ENCODE results near the gene TRIP10.
A peak's percentile ranks its signal among the peaks of the same experiment; 100 is the strongest.

The TRIP10 gene

GRCh38 chr19:6712692-6713670 lies 26.5 kb upstream of the TRIP10 start:
- no peak for DNase-seq

DNA sequence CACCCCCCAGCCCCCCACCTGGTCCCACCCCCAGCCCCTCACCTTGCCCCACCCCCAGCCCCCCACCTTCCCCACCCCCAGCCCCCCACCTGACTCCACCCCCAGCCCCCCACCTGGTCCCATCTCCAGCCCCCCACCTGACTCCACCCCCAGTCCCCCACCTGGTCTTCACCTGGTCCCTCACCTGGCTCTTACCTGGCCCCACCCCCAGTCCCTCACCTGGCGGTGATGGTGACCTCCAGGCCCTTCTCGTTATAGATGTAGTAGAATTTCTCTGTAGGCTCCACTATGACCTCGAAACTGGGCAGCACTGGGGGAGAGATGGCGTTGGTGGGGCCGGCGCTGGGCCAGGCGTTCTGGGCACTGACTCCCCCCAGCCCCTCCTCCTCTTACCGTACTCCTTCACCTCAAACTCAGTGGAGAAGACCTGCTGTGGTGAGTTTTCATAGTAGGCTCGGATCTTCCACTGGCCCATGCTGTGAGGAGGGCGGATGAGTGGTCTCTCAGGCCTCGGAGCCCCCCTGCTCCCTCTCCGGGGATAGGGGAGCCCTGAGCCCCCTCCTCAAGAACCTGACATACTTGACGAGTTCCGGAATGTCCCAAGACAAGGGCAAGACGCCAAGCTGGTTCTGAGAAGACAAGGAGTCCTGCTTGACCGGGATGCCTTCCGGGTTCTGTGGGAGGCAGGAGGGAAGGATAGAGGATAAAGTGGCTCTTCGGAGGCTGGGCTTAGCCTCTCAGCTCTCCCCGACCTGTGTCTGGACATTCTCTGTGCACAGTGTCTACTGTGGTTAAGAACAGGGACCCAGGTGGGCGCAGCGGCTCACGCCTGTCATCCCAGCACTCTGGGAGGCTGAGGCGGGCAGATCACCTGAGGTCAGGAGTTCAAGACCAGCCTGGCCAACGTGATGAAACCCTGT lies 25.4 kb upstream of the TRIP10 start:
- DNase-seq = no peak

- no peak for DNase-seq
Measured at GRCh38 chr19:6714749-6715555, 24.5 kb upstream of the TRIP10 start.

DNA sequence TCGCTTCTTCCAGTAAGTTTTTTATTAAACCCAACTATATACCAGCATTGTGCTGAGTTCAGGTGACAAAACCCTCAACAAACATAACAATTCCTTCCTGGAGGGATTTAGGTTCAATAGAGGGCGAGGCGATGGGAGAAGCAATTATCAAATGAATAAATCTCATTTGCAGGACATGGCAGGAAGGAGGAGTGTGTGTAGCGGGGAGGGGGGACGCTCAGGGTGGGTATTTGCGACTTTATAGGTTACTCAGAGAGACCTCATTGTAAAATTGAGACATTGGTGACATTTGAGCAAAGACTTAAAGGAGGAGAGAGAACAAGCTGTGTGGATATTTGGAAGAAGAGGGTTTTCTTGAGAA lies 22.9 kb upstream of the TRIP10 start:
- no peak for DNase-seq

DNA sequence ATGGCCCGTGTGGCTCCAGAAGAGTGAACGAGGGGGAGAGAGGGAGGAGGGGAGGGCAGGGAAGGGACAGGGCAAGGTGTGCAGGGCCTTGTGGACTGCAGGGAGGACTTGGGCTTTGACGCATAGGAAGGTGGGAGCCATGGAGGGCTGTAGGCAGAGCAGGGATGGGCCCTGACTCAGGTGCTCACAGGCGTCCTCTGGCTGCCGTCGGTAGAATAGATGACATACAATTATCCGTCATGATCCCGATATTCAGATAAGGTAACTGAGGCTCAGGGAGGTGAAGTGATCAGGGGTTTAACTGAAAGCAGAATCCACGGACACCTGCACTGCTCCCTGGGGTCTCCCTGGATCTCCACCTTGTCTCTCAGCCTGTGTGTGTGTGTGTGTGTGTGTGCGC lies 22.4 kb upstream of the TRIP10 start:
- DNase-seq = no peak

GRCh38 chr19:6717441-6717971 lies 22.0 kb upstream of the TRIP10 start:
- DNase-seq = no peak

DNA sequence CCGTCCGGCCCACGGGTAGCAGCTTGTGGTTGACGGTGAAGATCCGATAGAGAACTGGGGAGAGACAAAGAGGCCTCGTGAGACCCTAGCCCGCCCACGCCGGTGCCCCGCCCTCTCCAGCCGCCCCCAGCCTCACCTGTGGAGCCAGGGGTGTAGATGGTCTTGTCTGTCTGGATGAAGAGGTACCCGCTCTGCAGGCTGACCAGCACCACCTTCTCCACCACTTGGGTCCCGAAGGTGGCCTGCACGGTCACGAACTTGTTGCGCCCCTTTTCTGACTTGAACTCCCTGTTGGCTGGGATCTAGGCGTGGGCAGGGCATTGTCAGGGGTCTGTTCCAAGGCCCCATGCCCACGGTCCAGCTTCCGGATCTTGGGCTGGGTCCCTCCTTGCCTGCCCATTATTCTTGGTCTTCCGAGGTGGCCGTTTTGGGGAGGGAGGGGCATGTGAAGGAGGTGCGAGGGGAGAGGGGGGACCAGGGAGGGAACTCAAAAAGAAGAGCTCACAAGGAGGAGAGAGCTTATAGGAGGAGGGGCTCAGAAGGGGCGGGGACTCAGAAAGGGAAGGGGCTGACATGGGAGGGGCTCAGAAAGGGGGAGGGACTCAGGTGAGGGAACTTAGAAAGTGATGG lies 21.3 kb upstream of the TRIP10 start:
- DNase-seq = no peak

GRCh38 chr19:6718741-6719539 lies 20.5 kb upstream of the TRIP10 start:
- DNase-seq = peak; percentile 20

- DNase-seq = no peak
Measured at GRCh38 chr19:6719540-6719861, 20.0 kb upstream of the TRIP10 start.

- no peak for DNase-seq
Measured at GRCh38 chr19:6719992-6720368, 19.5 kb upstream of the TRIP10 start.

DNA sequence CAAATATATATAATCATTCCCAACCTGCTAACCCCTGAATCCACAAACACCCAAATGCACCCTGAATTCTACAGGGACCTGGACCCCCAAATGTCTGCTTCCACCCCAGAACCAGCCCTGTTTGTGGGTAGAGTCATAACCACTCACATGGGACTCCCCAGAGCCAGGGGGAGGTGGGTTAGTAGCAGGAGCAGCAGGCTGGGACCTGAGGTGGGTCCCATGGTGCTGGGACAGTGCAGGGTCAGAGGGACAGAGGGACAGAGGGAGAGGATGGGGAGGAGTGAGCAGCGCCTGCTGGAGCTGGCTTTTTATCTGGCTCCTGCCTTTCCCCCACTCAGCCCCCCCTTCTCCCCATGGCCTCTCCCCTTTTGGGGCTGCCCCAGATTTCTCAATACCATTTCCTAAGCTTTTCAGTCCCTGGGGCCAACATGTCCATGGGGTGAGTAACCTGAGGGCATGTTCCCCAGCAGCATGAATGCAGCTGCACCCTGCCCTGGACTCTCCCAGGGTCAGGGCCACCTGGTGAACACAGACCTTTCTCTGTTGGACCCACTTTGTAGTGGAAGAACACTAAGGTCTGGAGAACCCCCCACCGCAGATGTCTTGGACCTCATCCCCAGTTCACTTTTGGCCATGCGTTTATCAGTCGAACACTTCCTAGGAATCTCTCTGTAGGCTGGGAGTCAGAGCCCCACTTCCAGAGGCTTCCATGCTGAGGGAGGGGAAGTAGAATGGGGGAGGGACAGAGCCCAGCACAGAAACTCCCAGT lies 18.9 kb upstream of the TRIP10 start, which contains the start of gene C3:
Gene C3 (minus strand): TSS at position 282 of the 769 bp plus-strand sequence. CDS start 61 bp downstream, at position 221.
- DNase-seq = no peak

GRCh38 chr19:6721138-6721474 lies 18.4 kb upstream of the TRIP10 start:
- DNase-seq = no peak

DNA sequence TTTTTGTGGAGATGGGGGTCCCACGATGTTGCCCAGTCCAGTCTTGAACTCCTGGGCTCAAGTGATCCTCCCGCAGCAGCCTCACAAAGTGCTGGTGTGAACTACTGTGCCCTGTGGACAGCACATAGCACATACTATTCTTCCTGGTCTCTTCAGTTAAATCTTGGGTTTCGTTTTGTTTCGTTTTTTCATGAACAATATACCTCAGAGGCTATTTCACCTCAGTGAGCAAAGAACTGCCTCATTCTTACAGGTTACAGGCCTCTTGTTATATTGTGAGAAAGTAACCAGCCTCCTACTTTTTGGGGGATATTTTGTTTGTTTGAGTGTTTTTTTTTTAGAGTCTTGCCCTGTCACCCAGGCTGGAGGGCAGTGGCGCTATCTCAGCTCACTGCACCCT lies 17.7 kb upstream of the TRIP10 start:
- DNase-seq = no peak

GRCh38 chr19:6723108-6723618 lies 16.3 kb upstream of the TRIP10 start:
- DNase-seq = no peak

- DNase-seq = no peak
Measured at GRCh38 chr19:6723738-6724137, 15.7 kb upstream of the TRIP10 start.

- DNase-seq = no peak
Measured at GRCh38 chr19:6724631-6725492, 14.6 kb upstream of the TRIP10 start.

- DNase-seq = no peak
Measured at GRCh38 chr19:6725513-6726231, 13.8 kb upstream of the TRIP10 start.

DNA sequence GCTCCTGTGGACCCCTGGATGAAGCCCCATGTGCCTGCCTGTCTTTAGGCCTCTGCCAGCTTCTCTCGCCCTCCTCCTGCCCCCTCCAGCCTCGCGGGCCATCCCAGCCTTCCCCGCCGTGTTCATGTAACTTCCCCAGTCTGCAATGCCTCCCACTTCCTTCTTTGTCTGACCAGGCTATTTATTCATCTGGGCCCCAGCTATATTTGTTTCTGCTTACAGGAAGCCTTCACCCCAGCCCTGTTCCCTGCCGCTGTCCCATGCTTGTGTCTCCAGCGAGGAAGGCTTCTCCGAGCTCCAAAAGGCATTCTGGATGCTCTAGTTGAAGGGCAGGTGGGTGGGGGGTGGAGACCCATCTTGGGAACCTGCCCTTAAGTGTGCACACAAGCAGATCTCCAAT lies 11.1 kb upstream of the TRIP10 start:
- DNase-seq = no peak

Data from stimulated activated CD4-positive, alpha-beta T cell treated with anti-CD3 and anti-CD28 coated beads, Interleukin-4, amount 100 ng/mL, for 24 hours (primary cell).